ENCODE measurements around the gene AGBL4.
"Not testable (repeated sequence)": the region's sequence is repeated elsewhere in the genome, so short reads cannot be mapped to it uniquely, and the experiment has no call there.

Gene AGBL4

DNA sequence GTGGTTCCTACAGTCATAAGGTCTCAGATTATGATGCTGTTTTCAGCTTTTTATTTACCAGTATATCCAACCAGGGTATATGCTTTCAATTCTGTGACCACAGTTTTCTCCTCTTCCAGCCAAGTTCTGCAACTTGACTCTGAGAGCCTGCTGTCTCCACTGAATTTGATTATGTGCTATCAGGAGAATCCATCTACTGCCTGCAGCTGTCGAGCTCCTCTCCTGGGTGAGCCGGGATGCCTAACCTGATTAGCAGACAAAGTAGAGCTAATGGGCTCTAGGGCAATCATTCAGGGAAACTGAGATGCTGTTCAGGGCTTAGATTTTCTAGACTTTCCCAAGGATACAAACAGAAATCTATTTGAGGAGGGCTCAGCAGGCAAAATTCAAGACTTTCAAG, 975.6 kb downstream of the AGBL4 start:
- DNase-seq (ENCODE audit: low spot score) (no peak), FAIRE-seq (no peak)

DNA sequence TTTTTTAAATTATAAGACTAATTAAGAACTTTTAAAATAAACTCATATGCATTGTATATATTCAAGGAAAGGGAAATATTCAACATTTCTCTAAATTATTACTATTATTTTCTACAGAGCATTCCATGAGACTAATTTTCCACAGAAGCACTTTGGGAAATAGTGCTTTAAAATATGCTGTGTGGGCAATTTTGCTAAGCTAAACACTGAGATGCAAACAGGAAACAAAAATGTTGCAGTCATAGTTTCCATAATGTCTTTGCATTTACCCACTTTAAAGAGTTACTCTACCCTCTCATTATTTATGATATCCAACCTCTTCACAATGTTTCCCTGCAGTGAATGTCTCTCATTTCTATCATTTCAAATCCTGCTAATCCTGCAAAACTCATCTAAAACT, 977.4 kb downstream of the AGBL4 start:
- FAIRE-seq (no peak), DNase-seq (ENCODE audit: low spot score) (no peak)

DNA sequence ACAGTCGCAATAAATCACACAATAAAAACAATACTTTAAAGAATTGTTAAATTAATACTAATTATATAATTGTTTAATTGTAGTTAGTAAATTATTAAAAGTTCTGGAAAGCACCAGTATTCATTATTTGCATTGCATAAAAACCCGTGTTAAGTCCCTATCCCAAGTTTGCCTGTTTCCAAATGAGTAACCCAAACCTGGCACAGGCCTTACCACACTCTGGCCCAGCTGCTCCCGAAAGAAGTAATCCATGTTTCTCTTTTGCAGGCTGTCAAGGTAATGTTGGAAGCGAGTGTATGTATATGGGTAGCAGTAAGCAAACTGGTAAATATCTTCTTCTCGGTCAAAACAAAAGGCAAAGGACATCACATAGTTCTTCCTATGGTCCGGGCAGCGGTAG, 978.4 kb downstream of the AGBL4 start:
- DNase-seq (ENCODE audit: low spot score): no peak
- no peak for FAIRE-seq

DNA sequence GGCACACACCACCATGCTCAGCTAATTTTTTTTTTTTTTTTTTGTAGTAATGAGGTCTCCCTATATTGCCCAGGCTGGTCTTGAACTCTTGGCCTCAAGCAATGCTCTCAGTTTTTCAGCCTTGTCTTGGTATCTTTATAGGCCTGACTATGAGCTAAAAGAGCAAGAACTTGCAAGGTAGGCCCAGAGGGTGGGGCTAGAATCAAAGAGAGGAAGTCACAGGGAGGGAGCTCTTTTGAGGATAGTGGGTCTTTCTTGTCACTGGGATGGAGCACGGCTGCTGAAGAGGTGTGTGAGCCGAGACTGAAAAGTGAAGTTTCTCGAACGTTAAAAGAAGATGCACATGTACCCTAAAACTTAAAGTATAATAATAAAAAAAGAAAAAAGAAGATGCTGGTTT, 987.1 kb downstream of the AGBL4 start:
- DNase-seq (ENCODE audit: low spot score) (no peak), FAIRE-seq (no peak)

DNA sequence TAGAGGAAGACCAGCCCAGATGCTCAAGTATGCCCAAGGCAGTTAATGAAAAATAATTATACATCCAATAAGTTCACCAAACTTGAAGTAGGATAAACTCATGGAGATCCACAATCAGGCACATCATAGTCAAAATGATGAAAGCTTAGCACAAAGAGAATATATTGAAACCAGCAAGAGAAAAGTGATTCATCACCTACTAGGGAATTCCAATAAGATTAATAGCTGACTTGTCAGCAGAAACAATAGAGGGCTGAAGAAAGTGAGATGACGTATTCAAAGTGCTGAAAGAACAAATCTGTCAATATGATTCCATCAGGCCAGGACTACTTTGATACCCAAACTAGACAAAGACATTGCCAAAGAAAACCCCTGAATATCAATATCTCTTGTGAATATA, 995.4 kb downstream of the AGBL4 start:
- FAIRE-seq (no peak), DNase-seq (ENCODE audit: low spot score) (no peak)

DNA sequence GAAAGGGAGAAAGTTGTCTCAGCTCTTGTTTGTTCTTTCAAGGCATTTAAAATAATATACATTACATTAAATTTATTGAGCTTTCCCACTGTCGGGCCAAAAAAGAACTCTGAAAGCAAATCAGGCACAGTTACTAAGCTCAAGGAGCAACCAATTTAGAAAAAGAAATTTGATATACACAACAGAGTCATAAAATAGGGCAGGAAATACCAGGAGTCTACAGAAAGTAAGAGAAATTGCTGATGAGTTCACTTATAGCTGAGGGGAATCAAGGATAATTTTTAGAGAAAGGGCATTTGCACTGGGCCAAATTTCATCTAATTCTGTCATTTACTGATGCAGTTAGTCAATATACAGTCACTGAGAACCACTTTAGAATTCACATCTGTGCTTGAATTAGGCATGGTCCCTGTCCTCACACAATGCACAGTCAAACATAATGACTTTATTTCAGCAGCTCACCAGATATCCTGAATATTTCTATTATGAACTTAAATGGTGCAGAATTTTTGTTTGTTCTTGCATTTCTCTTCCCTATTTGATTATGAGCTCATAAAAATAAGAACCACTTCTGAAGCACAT, 997.4 kb downstream of the AGBL4 start:
- FAIRE-seq (no peak), DNase-seq (ENCODE audit: low spot score) (no peak)

DNA sequence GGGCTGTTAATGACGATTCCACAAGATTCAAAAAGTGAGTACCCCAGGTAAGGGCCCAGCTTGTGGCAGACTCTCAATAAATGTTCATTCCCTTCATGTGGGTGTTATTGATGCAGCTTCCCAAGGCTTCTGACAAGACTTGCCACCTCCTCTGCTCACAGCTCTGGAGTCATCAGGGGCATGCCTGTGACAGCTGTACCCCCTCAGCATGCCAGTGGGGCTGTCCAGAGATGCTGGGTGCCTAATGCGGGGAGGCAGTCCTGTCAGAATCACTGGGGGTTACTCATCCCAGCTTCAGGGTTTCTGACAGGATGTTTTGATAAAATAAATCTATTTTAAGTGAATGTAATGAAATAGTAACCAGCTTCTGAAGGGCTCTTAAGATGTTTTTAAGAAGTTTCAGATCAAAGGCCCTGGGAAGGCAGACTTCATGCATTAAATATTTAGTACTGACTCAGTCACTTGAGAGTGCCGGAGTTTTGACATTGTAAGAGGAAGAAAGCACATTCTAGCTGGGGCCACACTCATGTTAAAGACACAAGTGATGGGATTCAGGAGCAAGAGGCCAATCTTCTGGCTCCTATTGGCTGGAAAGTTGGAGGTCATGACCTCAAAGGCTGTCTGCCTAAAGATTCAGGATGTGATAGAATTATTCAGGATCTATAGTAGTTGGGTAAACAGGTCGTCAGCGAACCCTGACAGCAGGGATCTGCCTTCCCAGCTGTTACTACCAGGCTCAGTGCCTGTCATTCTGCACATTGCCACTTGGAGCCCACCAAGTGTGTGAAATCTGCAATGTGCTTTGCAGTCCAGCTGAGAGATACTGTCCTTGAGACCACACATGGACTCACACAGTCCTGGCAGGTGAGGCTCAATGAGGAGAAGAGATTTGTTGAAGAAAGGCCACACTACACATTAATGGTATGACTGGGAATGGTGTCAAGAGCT, 1007.5 kb downstream of the AGBL4 start:
- DNase-seq (ENCODE audit: low spot score) (no peak), FAIRE-seq (no peak)

DNA sequence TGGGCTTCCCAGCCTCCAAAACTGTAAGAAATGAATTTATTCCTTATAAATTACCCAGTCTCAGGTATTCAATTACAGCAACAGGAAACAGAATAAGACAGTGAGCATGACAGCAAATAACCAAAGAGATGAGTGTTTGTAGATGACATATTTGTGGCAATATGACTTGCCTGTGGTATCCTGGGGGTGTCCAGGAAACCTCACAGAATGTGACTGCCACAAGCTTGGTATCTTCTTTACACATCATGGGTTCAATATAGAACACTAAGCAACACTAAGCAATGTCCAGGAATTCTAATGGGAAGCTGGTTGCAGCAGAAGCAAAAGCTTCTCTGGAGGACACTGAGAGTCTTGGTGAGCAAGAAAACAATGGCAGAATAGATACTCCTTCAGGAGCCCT, 1010.7 kb downstream of the AGBL4 start:
- FAIRE-seq (no peak), DNase-seq (ENCODE audit: low spot score) (no peak)

DNA sequence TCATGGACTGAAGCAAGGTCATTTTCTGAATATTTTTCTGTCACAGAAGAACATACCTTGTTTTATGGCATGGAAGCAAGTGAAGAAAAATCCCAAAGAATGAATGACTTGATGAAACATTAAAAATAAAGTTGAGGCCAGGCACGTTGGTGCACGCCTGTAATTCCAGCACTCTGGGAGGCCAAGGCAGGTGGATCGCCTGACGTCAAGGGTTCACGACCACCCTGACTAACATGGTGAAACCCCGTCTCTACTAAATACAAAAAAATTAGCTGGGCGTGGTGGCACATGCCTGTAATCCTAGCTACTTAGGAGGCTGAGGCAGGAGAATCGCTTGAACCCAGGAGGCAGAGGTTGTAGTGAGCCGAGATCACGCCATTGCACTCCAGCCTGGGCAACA, 1020.8 kb downstream of the AGBL4 start:
- FAIRE-seq; DNase-seq (ENCODE audit: low spot score): not testable (repeated sequence)

DNA sequence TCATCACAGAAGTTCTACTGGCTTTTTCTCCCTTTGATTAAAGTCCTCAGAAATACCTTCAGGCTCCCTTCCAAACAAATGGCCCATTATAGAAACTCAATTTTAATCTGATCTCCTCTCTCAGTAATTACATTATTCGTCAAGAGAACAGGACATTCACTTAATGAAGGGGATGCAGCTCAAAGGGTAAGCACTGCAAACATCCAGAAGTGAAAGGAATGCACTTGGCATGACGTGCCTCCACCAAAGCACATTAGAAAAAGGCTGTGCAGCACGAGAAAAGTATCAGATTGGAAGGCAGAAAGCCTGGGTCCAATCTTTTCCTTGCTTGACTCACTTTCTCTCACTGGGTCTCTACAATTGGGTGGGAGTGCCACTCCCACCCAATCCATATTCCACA, 1024.4 kb downstream of the AGBL4 start:
- DNase-seq (ENCODE audit: low spot score): no peak
- no peak for FAIRE-seq

DNA sequence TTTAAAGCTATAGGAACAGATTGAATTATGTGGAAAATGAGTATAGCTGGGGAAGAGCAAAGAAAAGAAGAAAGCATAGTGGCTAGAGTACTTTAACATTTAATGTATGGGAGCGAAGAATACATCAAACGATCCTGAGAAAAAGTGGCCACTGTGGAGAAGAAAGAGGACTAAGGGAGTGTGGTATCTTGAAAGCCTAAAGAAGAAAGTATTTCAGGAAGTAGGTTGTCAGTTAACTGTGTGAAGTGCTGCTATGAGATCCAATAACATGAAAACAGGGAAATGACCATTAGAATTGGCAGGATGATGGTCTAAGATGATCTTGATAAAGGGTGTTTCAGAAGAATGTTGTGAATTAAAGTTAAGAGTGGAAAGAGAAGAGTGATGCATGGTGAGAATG, 1027.4 kb downstream of the AGBL4 start:
- FAIRE-seq: no peak
- DNase-seq (ENCODE audit: low spot score): no peak

DNA sequence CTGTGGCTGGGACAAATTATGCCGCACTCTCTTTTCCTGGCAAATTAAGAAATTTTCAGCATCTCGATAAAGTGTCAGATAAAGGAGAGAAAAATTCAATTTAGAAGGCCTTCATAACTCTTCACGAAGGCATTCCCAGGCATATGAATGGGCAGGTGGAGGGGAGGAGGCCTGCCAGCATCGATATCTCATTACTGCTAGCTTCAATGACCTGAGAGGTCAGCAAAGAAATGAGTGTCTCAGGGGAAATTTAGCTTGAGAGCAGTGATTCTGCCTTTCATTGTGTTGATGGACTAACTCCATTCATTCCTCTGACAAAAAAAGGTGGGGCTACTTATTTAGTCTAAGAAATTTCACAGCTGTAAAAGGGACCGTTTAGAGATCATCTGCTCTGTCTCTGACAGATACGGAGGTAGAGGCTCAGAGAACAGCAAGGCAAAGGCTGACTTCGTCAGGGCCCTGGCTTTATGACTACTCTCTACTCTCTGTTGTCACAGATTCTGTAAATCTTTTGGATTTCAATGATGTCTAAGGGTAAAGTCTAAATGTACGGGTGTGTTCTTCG, 1035.0 kb downstream of the AGBL4 start:
- no peak for DNase-seq (ENCODE audit: low spot score)
- no peak for FAIRE-seq

DNA sequence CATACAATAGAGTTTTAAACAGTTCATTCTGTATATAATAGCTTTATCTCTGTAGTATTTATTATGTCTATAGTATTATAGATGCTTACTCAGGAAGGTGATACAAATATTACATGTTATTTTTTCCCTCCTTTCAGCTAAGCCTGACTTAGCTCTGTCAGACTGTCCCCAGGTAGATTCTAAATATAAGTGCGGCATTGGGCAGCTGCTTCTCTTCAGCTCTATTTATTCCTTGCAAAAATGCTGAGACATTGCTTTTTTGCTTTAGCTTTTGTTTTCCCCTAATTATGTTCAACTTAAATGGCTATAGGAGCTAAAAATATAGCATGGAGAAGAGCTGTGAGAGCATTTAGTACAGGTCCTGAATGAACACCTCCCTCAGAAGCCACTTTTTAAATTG, 1043.8 kb downstream of the AGBL4 start:
- FAIRE-seq: no peak
- DNase-seq (ENCODE audit: low spot score): no peak

DNA sequence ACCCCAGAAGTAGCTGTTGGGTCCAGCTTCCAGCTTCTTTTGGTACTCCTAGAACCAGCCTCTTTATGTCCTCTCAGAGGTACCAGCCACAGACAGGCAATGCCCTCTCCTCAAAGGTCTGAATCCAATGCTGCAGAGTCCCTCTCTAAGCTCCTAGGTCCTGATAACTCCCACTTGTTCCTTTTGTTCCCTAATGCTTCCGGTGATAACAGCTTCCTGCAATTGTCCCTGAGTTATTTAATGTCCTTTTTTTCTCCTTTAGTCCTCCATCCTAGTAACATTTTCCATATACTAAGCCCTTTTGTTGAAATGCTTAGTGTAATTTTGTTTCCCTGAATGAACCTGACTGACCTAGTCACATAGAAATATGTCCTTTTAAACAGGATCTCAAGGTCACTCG, 1045.3 kb downstream of the AGBL4 start:
- DNase-seq (ENCODE audit: low spot score) (no peak), FAIRE-seq (no peak)

DNA sequence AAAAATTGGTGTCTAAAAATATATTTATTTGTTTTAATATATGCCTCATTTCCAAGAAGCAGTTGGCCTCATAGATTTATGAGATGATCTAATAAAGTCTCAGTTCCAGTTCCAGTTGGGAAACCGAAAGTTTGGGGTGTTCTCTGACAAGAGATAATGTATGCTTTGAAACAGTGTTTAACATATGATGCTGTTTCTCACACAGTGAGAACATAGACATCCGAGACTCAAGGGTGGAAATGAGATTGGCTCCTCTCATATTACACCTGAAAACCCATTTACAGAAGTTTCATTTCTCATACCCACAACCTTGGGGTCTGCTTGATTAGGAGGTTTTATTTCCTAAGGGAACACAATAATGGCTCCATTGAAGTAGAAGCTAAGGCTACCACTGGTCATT, 1046.5 kb downstream of the AGBL4 start:
- DNase-seq (ENCODE audit: low spot score) (no peak), FAIRE-seq (no peak)

DNA sequence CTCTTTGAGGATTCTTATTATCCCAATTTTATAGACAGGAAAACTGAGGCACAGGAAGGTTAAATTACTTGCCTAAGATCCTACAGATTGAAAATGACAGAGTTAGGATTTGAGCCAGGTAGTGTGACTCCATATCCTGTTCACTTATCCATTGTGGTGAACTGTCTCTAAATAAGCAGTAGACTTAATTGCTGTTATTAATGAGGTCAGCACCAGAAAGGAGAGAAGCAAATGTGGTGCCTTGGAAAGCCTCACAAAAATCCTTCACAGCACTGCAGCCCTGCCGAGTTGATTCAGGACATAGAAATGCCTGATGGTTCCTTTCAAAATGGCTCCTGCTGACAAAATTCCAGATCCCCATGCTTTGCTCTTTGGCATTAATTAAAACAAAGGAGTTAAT, 1053.8 kb downstream of the AGBL4 start:
- FAIRE-seq (no peak), DNase-seq (ENCODE audit: low spot score) (no peak)

DNA sequence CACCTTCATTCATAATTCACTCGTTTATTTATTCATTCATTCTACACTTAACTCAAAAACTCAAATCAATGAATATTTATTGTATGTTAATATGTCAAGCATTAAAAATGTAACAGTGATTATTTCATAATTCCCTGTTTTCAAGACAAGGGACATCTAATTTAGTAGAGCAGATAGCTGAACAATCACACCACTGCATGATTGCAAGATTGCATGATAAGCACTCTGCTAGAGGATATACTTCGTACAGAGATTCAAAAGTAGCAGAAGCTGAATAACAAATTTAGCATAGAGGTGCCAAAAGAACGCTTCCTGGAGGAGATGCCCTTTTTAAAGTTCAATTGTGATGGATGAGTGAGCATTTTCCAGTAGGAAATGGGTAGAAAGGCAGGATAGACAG, 1056.4 kb downstream of the AGBL4 start:
- FAIRE-seq (no peak), DNase-seq (ENCODE audit: low spot score) (no peak)

DNA sequence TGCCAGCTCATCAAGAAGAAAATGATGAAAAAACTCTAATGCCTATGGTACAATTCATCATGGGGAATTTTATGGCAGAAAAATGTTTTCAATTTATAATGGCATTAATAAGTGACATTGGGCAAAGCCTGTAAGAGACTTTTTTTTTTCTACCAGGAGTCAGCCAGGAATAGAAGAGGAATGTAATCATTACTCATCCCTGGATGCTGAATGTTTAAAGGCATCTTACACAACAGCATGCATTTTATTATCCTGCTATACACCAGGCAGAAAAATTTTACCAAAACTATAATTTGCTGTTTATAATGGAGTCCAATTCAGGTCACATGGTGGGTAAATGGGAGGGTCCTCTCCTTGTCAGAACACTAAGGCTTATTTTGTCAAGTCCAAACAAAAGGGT, 1057.2 kb downstream of the AGBL4 start:
- DNase-seq (ENCODE audit: low spot score): no peak
- FAIRE-seq: no peak

DNA sequence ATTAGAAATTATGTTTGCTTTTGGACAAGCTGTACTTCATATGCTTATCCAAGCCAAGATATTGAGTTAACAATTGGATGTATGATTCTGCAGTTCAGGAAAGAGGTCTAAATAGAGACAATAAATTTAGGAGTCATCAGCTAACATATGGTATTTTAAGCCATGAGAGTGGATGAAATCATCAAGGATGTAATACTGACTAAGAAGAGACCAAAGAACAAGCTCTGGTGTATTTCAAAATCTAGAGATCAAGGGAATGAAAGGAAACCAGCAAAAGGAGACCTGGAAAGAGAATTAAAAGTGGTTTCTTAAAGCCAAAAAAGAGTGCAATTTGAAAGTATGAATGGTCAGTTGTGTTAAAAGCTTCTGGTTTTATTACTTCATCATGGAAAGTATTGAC, 1063.4 kb downstream of the AGBL4 start:
- FAIRE-seq (no peak), DNase-seq (ENCODE audit: low spot score) (no peak)

DNA sequence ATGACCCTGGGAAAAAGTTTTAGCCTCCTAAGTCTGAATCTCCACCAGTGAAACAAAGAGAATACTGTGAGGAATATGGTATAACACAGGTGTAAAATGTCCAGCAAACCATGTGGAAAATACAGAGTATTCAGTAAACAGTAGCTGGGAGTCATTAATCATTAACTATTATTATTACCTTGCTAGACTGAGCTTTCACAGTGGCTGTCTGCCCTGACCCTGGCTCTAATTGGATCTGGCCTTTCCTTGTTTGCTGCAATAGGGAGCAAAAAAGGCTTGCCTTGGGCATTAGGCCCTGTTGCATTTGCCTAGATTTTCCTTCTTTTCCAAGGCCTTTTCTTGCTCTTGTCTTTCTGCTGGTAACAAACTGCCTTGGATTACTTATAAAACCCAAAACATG, 1068.0 kb downstream of the AGBL4 start:
- DNase-seq (ENCODE audit: low spot score) (no peak), FAIRE-seq (no peak)

DNA sequence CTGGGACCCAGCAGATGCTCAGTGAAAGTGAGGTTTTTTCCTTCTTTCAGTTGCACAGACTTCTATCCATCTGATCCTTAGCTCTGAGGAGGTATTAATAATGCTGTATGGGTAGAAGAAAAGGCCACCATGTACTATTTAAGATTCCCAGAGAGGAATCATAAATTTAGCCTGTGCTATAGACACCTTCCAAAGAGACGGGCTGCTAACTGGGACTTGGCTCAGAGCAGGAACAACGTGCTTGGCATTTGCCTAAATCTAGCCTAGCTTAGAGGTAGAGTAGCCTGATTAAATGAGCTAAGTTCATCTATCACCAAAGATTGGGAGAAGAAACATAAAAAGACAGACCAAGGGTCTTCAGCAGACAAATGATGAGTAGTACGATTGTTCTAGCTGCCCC, 1070.1 kb downstream of the AGBL4 start:
- FAIRE-seq (no peak), DNase-seq (ENCODE audit: low spot score) (no peak)

DNA sequence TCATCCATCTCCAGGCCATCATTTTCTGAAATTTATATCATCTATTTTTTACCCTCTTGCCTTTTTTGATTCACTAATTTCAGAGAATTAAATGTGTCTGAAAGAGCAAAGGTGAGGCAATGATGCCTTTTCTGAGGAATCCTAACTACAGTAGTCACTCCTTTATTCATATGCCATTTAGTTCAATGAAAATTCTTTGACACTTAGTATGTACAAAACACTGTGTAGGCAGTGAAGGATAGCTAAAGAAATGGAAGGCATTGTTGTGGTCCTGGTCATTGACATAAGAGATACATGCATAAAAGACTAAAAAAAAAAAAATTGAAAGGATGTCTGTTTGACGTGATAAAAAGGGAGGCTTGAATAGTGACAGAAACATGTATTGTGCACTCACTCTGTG, 1075.2 kb downstream of the AGBL4 start:
- no peak for DNase-seq (ENCODE audit: low spot score)
- no peak for FAIRE-seq

Data from RCC 7860 (cell line).